H4 (cell line): ENCODE results near the gene TUBAL3. TPM values are rescaled to one million over a fixed set of nuclear protein-coding genes. Genes with fewer than 3 reads are reported as not detected.

Source experiments
- DNase-seq: peaks from one replicate; pipeline ENCODE4 v3.0.0-alpha.2; 2015; ENCODE audit warnings: low spot score
- total RNA-seq: library from RNA; depleted of rRNA; stranded (reverse); fragments of >200 nt; shearing (Covaris generic); gene quantifications from 2 replicates; pipeline ENCODE4 v1.2.3, GENCODE V29; 2014; rRNA removed

The TUBAL3 gene
- total RNA-seq = 0.25 TPM in 1 of 2 replicates, not detected in the other

- no peak for DNase-seq
Measured at GRCh38 chr10:5404208-5405041, at the start of gene TUBAL3. TSS of gene TUBAL3 (minus strand) at chr10:5404828. CDS start at chr10:5404792, 36 bp downstream.

- DNase-seq = no peak
Measured at GRCh38 chr10:5453749-5454489, 49.3 kb upstream of the TUBAL3 start.

- no peak for DNase-seq
Measured at GRCh38 chr10:5450605-5451384, 46.2 kb upstream of the TUBAL3 start.

- DNase-seq = no peak
Measured at GRCh38 chr10:5449823-5450222, 45.2 kb upstream of the TUBAL3 start.

- no peak for DNase-seq
Measured at GRCh38 chr10:5449227-5449626, 44.6 kb upstream of the TUBAL3 start.

- DNase-seq = no peak
Measured at GRCh38 chr10:5448333-5449001, 43.8 kb upstream of the TUBAL3 start.

GRCh38 chr10:5447611-5448071 is 43.0 kb upstream of the TUBAL3 start:
- DNase-seq = no peak

- DNase-seq = no peak
Measured at GRCh38 chr10:5447056-5447455, 42.4 kb upstream of the TUBAL3 start.

GRCh38 chr10:5446390-5446926 is 41.8 kb upstream of the TUBAL3 start:
- DNase-seq = no peak

GRCh38 chr10:5445006-5445405 is 40.4 kb upstream of the TUBAL3 start:
- DNase-seq = no peak

GRCh38 chr10:5443429-5443828 is 38.8 kb upstream of the TUBAL3 start:
- DNase-seq = no peak

GRCh38 chr10:5442990-5443370 is 38.4 kb upstream of the TUBAL3 start:
- DNase-seq = no peak

GRCh38 chr10:5442065-5442989 is 37.7 kb upstream of the TUBAL3 start:
- no peak for DNase-seq

- DNase-seq = no peak
Measured at GRCh38 chr10:5441106-5441505, 36.5 kb upstream of the TUBAL3 start.

- DNase-seq = no peak
Measured at GRCh38 chr10:5440206-5440605, 35.6 kb upstream of the TUBAL3 start.

GRCh38 chr10:5435328-5435727 is 30.7 kb upstream of the TUBAL3 start:
- no peak for DNase-seq

- peak; percentile 25 for DNase-seq
Measured at GRCh38 chr10:5434017-5434753, 29.6 kb upstream of the TUBAL3 start.

GRCh38 chr10:5433182-5433581 is 28.6 kb upstream of the TUBAL3 start:
- DNase-seq = no peak

- DNase-seq = no peak
Measured at GRCh38 chr10:5428133-5428532, 23.5 kb upstream of the TUBAL3 start.
